HepG2 (cell line): ENCODE measurements around the gene COX14. TPM values are rescaled to one million over a fixed set of nuclear protein-coding genes. Genes with fewer than 3 reads are reported as not detected.

Experiments
- ATAC-seq: fragments of 200-7000 bp; cut with Tn5 transposase; 3 replicates; pipeline ENCODE4 v1.9.1; 2020; ENCODE audit warnings: mild to moderate bottlenecking, moderate library complexity
- BruUV-seq: library from RNA; stranded (reverse); fragments of 400-500 nt; replicated peaks from 2 replicates; lab custom pipeline; 2021; lab: Mats Ljungman, UMichigan
- CTCF ChIA-PET: fragments of 300-600 bp; formaldehyde crosslinking; extraction: SDS; loops from one replicate; lab custom pipeline; 2021; ENCODE audit warnings: low total read pairs, inconsistent platforms, low intra/inter-chr PET ratio; lab: Yijun Ruan, JAX
- POLR2A ChIA-PET: fragments of 350-600 bp; sonication (Branson Sonifier 250); formaldehyde crosslinking; loops from one replicate; lab custom pipeline; 2020; ENCODE audit warnings: antibody characterized with exemption, inconsistent platforms; lab: Yijun Ruan, JAX
- DNase-seq: peaks from one replicate; pipeline ENCODE4 v3.0.0-alpha.2; 2015; ENCODE audit warnings: low spot score
- FAIRE-seq: peaks from 3 replicates; lab custom pipeline; 2011; peaks lifted over from hg19 to GRCh38; lab: Jason Lieb, UNC
- H2AFZ ChIP-seq: one replicate; pipeline ENCODE4 v1.6.1; 2011; ENCODE audit warnings: low read length, inconsistent platforms
- H3K27ac ChIP-seq: fragments of 300-600 bp; 3 replicates; pipeline ENCODE4 v1.8.0; 2011; ENCODE audit warnings: mixed run types, mild to moderate bottlenecking, mixed read lengths, low read length, inconsistent platforms; ENCODE audit not compliant: insufficient read depth; ENCODE audit errors: extremely low read length
- H3K27me3 ChIP-seq, 2 experiments: fragments of 200-600 bp in 1 of 2; 2 replicates in 1 of 2; 3 replicates in 1 of 2; pipeline versions ENCODE4 v1.6.0 to v1.8.0; 2011; ENCODE audit warnings: low read length in 2 of 2, mild to moderate bottlenecking in 2 of 2, moderate library complexity in 2 of 2, inconsistent platforms in 1 of 2; ENCODE audit not compliant: insufficient read depth in 2 of 2, control insufficient read depth in 1 of 2
- H3K36me3 ChIP-seq, 2 experiments: fragments of 200-600 bp in 1 of 2; replicated peaks in 1 of 2; 2 replicates in 1 of 2; 3 replicates in 1 of 2; pipeline versions ENCODE4 v1.5.1 to v1.8.0; 2011; ENCODE audit warnings: low read length in 2 of 2, inconsistent platforms in 1 of 2; ENCODE audit not compliant: insufficient read depth in 2 of 2, control insufficient read depth in 1 of 2
- H3K4me1 ChIP-seq: 2 replicates; pipeline ENCODE4 v1.5.1; 2012; ENCODE audit warnings: low read length, inconsistent platforms; ENCODE audit not compliant: insufficient read depth
- H3K4me2 ChIP-seq: 2 replicates; pipeline ENCODE4 v1.6.0; 2011; ENCODE audit warnings: low read depth, low read length, inconsistent platforms
- H3K4me3 ChIP-seq, 3 experiments: fragments of 200-600 bp in 1 of 3; sonication (generic), shearing (Covaris generic) in 1 of 3; replicated peaks in 1 of 3; 2 replicates each; pipeline ENCODE4 v1.5.1; 2011 to 2016; ENCODE audit warnings: low read length in 3 of 3, inconsistent platforms in 2 of 3, low read depth in 2 of 3, mild to moderate bottlenecking in 2 of 3, control low read depth in 1 of 3, mixed read lengths in 1 of 3; ENCODE audit not compliant: insufficient read depth in 1 of 3
- H3K79me2 ChIP-seq: one replicate; pipeline ENCODE4 v1.6.1; 2011; ENCODE audit warnings: low read length, inconsistent platforms; ENCODE audit not compliant: insufficient read depth
- H3K9ac ChIP-seq: 2 replicates; pipeline ENCODE4 v1.6.0; 2011; ENCODE audit warnings: mild to moderate bottlenecking, low read depth, low read length, inconsistent platforms; ENCODE audit not compliant: insufficient read depth
- H3K9me3 ChIP-seq: 2 replicates; pipeline ENCODE4 v1.5.1; 2012; ENCODE audit warnings: mild to moderate bottlenecking, low read length
- H4K20me1 ChIP-seq: 2 replicates; pipeline ENCODE4 v1.6.0; 2011; ENCODE audit warnings: inconsistent platforms, mild to moderate bottlenecking, low read length, moderate library complexity; ENCODE audit not compliant: insufficient read depth
- AGO1 ChIP-seq: fragments of 200-400 bp; formaldehyde crosslinking; IDR thresholded peaks from 2 replicates; pipeline ENCODE4 v1.6.1; 2017; ENCODE audit warnings: mild to moderate bottlenecking, low read depth, low read length, moderate library complexity; ENCODE audit not compliant: poor library complexity, severe bottlenecking
- FOXA1 ChIP-seq, 2 experiments: fragments of 450-650 bp in 1 of 2; sonication (generic) in 1 of 2; formaldehyde crosslinking in 1 of 2; IDR thresholded peaks; 2 replicates each; pipeline versions ENCODE4 v1.4.0 to v1.6.1; 2016 to 2020; ENCODE audit warnings: missing genetic modification reagents in 1 of 2
- KDM5A ChIP-seq: fragments of 200-600 bp; sonication (generic); IDR thresholded peaks from 2 replicates; pipeline ENCODE4 v1.7.0; 2018; ENCODE audit warnings: antibody characterized with exemption, mild to moderate bottlenecking, low read length, borderline replicate concordance
- KMT2B ChIP-seq: IDR thresholded peaks from 2 replicates; pipeline ENCODE4 v1.6.1; 2016; ENCODE audit warnings: missing genetic modification reagents, missing compliant biosample characterization
- MED1 ChIP-seq: sonication (generic); formaldehyde crosslinking; IDR thresholded peaks from 2 replicates; pipeline ENCODE4 v1.4.0; 2020; ENCODE audit warnings: missing genetic modification reagents
- MTA3 ChIP-seq: sonication (generic); formaldehyde crosslinking; IDR thresholded peaks from 2 replicates; pipeline ENCODE4 v1.4.0; 2020; ENCODE audit warnings: missing genetic modification reagents
- PHF5A ChIP-seq: IDR thresholded peaks from one replicate; pipeline ENCODE4 v1.6.1; 2018; ENCODE audit warnings: low read depth, missing genetic modification reagents; ENCODE audit not compliant: unreplicated experiment
- POLR2AphosphoS5 ChIP-seq: IDR thresholded peaks from 2 replicates; pipeline ENCODE4 v1.6.1; 2012; ENCODE audit warnings: low read depth, low read length
- PRMT3 ChIP-seq: sonication (generic); formaldehyde crosslinking; IDR thresholded peaks from 2 replicates; pipeline ENCODE4 v1.8.1; 2022; ENCODE audit warnings: low read depth, mild to moderate bottlenecking, moderate library complexity, missing genetic modification reagents, borderline replicate concordance
- SMARCE1 ChIP-seq: fragments of 450-650 bp; IDR thresholded peaks from 2 replicates; pipeline ENCODE4 v1.6.1; 2017; ENCODE audit warnings: borderline replicate concordance
- SOX6 ChIP-seq, 2 experiments: fragments of 450-650 bp in 1 of 2; sonication (generic) in 1 of 2; formaldehyde crosslinking in 1 of 2; IDR thresholded peaks; 2 replicates each; pipeline versions ENCODE4 v1.4.0 to v1.6.1; 2017 to 2020; ENCODE audit warnings: antibody characterized with exemption in 1 of 2, mild to moderate bottlenecking in 1 of 2, missing genetic modification reagents in 1 of 2
- ZFAT ChIP-seq: sonication (generic); formaldehyde crosslinking; conservative IDR thresholded peaks from 2 replicates; pipeline ENCODE4 v1.8.1; 2023; ENCODE audit warnings: missing genetic modification reagents, inconsistent platforms
- ZMYM4 ChIP-seq: sonication (generic); formaldehyde crosslinking; IDR thresholded peaks from 2 replicates; pipeline ENCODE4 v1.8.1; 2023; ENCODE audit warnings: mild to moderate bottlenecking, missing genetic modification reagents
- ZNF121 ChIP-seq: sonication (generic); formaldehyde crosslinking; IDR thresholded peaks from 2 replicates; pipeline ENCODE4 v1.5.0; 2020; ENCODE audit warnings: mild to moderate bottlenecking, missing genetic modification reagents
- ZNF788 ChIP-seq: sonication (generic); formaldehyde crosslinking; IDR thresholded peaks from 2 replicates; pipeline ENCODE4 v1.5.0; 2020; ENCODE audit warnings: mild to moderate bottlenecking, missing genetic modification reagents, borderline replicate concordance
- WGBS: methylation state at CpG from one replicate; pipeline ENCODE4 v1.1.6; 2017; ENCODE audit warnings: low lambda C conversion rate; 5-methylcytosine and 5-hydroxymethylcytosine counted together
- in situ Hi-C: cut with HindIII; loops from 2 replicates; pipeline ENCODE4 v1.10.0; 2017; ENCODE audit warnings: low pct_unique_long_range_greater_than_20kb; ENCODE audit not compliant: extremely low pct_ligation_motif_present
- intact Hi-C: fragments of 100-400 bp; cut with micrococcal nuclease; formaldehyde crosslinking; loops from one replicate; pipeline ENCODE4 v1.10.0; 2022; ENCODE audit not compliant: unreplicated experiment
- polyA plus RNA-seq, 8 experiments: library from polyadenylated mRNA; depleted of rRNA in 3 of 8; stranded (reverse) in 7 of 8; unstranded in 1 of 8; fragments of >200 nt; fragmentation: Illumina TruSeq in 4 of 8; extraction: Trizol in 4 of 8; gene quantifications; 2 replicates each; pipeline versions ENCODE4 v1.2.1 to v1.2.3, GENCODE V29; 2011 to 2016; ENCODE audit warnings: low read depth in 4 of 8, missing spikeins in 1 of 8, mixed read lengths in 1 of 8; ENCODE audit not compliant: insufficient read depth in 1 of 8
- total RNA-seq, 5 experiments: library from RNA; depleted of rRNA; stranded (reverse); fragments of >200 nt; fragmentation: Illumina TruSeq; extraction: Trizol; gene quantifications; 2 replicates each; pipeline ENCODE4 v1.2.3, GENCODE V29; 2016; ENCODE audit warnings: low read depth in 1 of 5
- TF ChIP-seq, protein P1 (sequence below): sonication (generic); formaldehyde crosslinking; IDR thresholded peaks from 2 replicates; pipeline ENCODE4 v1.4.0; 2020; ENCODE audit warnings: mild to moderate bottlenecking, missing genetic modification reagents, borderline replicate concordance
- TF ChIP-seq, protein P2 (sequence below): sonication (generic); formaldehyde crosslinking; IDR thresholded peaks from 2 replicates; pipeline ENCODE4 v1.5.1; 2020; ENCODE audit warnings: mild to moderate bottlenecking, missing genetic modification reagents, moderate library complexity
- TF ChIP-seq, protein P3 (sequence below): sonication (generic); formaldehyde crosslinking; IDR thresholded peaks from 2 replicates; pipeline ENCODE4 v1.4.0; 2020; ENCODE audit warnings: mild to moderate bottlenecking, missing genetic modification reagents
- TF ChIP-seq, protein P4 (sequence below): sonication (generic); IDR thresholded peaks from 2 replicates; pipeline ENCODE4 v1.6.1; 2016; ENCODE audit warnings: low read depth, borderline replicate concordance

The COX14 gene
- total and polyA plus RNA-seq, 2 of the 13 experiments (the other 11 are each of a cell fraction or from before 2014, with no cell fraction given), result 53.0 to 71.6 TPM

DNA sequence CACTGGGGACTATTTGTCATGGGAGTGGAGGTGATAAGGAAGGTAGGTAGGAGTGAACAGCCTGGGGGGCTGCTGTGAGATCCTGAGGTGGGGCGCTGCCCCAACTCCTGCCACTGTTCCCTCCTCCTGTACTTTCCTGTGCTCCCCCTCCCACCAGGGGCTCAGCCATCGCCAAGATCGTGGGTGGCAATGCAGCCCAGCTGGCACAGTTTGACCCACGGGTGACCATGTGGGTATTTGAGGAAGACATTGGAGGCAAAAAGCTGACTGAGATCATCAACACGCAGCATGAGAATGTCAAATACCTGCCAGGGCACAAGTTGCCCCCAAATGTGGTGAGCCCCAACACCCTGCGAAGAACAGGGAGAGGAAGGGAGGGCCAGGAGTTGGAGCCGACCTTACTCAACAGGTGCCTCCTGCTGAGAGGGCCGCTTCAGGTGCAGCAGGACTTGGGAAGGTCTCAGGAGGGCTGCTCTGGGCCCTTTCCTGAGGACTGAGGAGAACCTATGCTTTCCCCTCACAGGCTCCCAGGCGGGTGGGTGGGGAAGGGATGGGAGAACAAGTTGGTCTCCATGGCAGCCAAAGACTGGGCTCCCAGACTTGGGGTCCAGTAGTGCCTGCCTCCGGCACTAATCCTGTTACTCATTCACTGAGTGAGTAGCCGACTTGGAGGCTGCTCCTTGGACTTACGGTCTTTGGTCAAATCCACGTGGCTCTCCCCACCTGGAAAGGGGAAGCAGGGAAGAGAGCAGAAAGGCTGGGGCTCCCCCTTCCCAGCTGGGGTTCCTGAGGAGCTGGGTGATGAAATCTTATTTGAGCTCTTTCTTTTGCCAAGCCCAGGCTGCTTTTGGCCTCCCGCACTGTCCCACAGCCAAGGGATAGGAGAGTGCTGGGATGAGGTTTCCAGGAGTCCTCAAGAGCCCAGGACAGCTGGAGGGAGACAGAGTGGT, 7.3 kb upstream of the COX14 start:
- Histone ChIP-seq H3K9me3 (no peaks in the 10 kb centered on the region), H3K36me3 (peaks cover 0 to 8% of the 10 kb centered on the region in 2 experiments; a peak in 2 of 5 replicates), H3K27me3 (no peaks in the 10 kb centered on the region), H3K27ac (peak overlapping the region; percentile 73), H3K9ac (peak overlapping the region; percentile 72), H4K20me1 (no peaks in the 10 kb centered on the region), H2AFZ (no peak overlapping the region), H3K79me2 (no peaks in the 10 kb centered on the region), H3K4me1 (peaks cover 77% of the 10 kb centered on the region), H3K4me2 (peak overlapping the region; percentile 96), H3K4me3 (peak overlapping the region; percentile 58 to 75 (median 64))
- intact Hi-C loops (no loop called here), in situ Hi-C loops (no loop called here)
- ChIA-PET CTCF (no interaction called here), POLR2A (interaction anchor here (0.5 to 4.6 kb wide), 11 partner anchors 7 to 296 kb away, joined by 3 to 93 read pairs (median 4); partner anchors contain the start of genes CERS5, COX14, LARP4 and SMARCD1)
- BruUV-seq, result no TSS peak
- peak; percentile 41 for DNase-seq
- no peak for FAIRE-seq
- WGBS, result 23% methylated on average over 13 of the region's 14 CpGs
- peak; percentile 45 for ATAC-seq
- TF ChIP-seq ZNF788 (no peak), PHF5A (CRISPR knock-in tag) (no peak), SMARCE1 (no peak), FOXA1 (IDR thresholded peaks at IDR 0.05) (no peak), FOXA1 (CRISPR knock-in tag; IDR thresholded peaks at IDR 0.05) (no peak), KDM5A (no peak), POLR2AphosphoS5 (no peak), ZMYM4 (CRISPR knock-in tag) (no peak), AGO1 (peak; percentile 12), SOX6 (IDR thresholded peaks at IDR 0.05) (no peak), SOX6 (CRISPR knock-in tag; IDR thresholded peaks at IDR 0.05) (0 out of 2 replicates have a peak, but pooled peaks have one; percentile 17), ZFAT (no peak), MTA3 (CRISPR knock-in tag) (no peak), ZNF121 (no peak), KMT2B (CRISPR knock-in tag) (no peak), PRMT3 (no peak), MED1 (CRISPR knock-in tag) (0 out of 2 replicates have a peak, but pooled peaks have one; percentile 27)
- TF ChIP-seq, protein P1, sequence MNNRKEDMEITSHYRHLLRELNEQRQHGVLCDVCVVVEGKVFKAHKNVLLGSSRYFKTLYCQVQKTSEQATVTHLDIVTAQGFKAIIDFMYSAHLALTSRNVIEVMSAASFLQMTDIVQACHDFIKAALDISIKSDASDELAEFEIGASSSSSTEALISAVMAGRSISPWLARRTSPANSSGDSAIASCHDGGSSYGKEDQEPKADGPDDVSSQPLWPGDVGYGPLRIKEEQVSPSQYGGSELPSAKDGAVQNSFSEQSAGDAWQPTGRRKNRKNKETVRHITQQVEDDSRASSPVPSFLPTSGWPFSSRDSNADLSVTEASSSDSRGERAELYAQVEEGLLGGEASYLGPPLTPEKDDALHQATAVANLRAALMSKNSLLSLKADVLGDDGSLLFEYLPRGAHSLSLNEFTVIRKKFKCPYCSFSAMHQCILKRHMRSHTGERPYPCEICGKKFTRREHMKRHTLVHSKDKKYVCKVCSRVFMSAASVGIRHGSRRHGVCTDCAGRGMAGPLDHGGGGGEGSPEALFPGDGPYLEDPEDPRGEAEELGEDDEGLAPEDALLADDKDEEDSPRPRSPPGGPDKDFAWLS (CRISPR knock-in tag), result no peak
- TF ChIP-seq, protein P2, sequence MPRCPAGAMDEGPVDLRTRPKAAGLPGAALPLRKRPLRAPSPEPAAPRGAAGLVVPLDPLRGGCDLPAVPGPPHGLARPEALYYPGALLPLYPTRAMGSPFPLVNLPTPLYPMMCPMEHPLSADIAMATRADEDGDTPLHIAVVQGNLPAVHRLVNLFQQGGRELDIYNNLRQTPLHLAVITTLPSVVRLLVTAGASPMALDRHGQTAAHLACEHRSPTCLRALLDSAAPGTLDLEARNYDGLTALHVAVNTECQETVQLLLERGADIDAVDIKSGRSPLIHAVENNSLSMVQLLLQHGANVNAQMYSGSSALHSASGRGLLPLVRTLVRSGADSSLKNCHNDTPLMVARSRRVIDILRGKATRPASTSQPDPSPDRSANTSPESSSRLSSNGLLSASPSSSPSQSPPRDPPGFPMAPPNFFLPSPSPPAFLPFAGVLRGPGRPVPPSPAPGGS (CRISPR knock-in tag), result no peak
- TF ChIP-seq, protein P3, sequence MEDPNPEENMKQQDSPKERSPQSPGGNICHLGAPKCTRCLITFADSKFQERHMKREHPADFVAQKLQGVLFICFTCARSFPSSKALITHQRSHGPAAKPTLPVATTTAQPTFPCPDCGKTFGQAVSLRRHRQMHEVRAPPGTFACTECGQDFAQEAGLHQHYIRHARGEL (CRISPR knock-in tag), result no peak
- TF ChIP-seq, protein P4, sequence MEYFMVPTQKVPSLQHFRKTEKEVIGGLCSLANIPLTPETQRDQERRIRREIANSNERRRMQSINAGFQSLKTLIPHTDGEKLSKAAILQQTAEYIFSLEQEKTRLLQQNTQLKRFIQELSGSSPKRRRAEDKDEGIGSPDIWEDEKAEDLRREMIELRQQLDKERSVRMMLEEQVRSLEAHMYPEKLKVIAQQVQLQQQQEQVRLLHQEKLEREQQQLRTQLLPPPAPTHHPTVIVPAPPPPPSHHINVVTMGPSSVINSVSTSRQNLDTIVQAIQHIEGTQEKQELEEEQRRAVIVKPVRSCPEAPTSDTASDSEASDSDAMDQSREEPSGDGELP, result 0 out of 2 replicates have a peak, but pooled peaks have one; percentile 26
